ENCODE data around the gene PTTG1. TPM values are rescaled to one million over a fixed set of nuclear protein-coding genes. Genes with fewer than 3 reads are reported as not detected.

PTTG1 gene
- total and polyA plus RNA-seq, 2 of the 4 experiments (the other 2 are of a cell fraction), result 98.6 to 118 TPM

DNA sequence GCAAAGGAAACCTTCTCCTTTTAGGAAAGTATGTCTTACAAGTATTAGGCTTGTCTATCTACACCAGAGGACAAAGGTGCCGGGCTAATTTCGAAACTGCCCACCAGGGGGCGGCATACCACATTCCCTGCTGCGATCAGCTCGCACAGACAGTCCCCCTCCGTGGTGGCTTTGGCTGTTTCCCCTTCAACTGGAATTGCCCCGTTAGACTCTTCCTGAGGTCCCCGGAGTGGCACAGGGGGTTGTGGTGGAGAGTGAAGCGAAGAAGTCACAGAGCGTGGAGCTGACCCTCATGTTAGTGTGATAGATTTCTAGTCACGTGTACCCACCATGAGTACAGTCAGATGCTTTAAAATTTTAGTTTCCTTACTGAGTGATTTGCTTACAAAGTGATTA is 17.5 kb downstream of the PTTG1 start:
- in situ Hi-C loops (cut with MboI; ENCODE audit: low sequenced_read_pairs), result no loop called here
- intact Hi-C loops (cut with micrococcal nuclease), result loop anchor here (10.0 kb wide), 1 partner anchor 1106 kb away; the partner anchor contains the start of gene GABRB2
- CTCF ChIA-PET, result interaction anchor here (0.6 to 2.7 kb wide), 12 partner anchors 10 to 297 kb away, joined by 3 to 21 read pairs (median 6); partner anchors contain the start of gene PTTG1

More for the DNA sequence above, 17.5 kb downstream of the PTTG1 start:
- peak overlapping the region; percentile 81 for H2BK120ac ChIP-seq (ENCODE audit: low read depth, low read length)
- peak overlapping the region; percentile 96 for H3K4me2 ChIP-seq (ENCODE audit: low read depth, low read length)
- DNase-seq (peak; percentile 64), ATAC-seq (ENCODE audit: low read depth) (peak; percentile 88)
- H3K79me1 ChIP-seq (ENCODE audit: low read depth in 1 of 2, low read length in 2 of 2), result no peaks in the 10 kb centered on the region
- TF ChIP-seq SMC3 (IDR thresholded peaks at IDR 0.05; ENCODE audit: low read depth, low read length), result peak; percentile 71
- no peak for TF ChIP-seq RCOR1 (IDR thresholded peaks at IDR 0.05; ENCODE audit: insufficient replicate concordance, low read length)
- TF ChIP-seq, protein P1, sequence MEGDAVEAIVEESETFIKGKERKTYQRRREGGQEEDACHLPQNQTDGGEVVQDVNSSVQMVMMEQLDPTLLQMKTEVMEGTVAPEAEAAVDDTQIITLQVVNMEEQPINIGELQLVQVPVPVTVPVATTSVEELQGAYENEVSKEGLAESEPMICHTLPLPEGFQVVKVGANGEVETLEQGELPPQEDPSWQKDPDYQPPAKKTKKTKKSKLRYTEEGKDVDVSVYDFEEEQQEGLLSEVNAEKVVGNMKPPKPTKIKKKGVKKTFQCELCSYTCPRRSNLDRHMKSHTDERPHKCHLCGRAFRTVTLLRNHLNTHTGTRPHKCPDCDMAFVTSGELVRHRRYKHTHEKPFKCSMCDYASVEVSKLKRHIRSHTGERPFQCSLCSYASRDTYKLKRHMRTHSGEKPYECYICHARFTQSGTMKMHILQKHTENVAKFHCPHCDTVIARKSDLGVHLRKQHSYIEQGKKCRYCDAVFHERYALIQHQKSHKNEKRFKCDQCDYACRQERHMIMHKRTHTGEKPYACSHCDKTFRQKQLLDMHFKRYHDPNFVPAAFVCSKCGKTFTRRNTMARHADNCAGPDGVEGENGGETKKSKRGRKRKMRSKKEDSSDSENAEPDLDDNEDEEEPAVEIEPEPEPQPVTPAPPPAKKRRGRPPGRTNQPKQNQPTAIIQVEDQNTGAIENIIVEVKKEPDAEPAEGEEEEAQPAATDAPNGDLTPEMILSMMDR (conservative IDR thresholded peaks at IDR 0.05; ENCODE audit: low read depth, low read length), result peak; percentile 85
- no peak for TF ChIP-seq MAFK (IDR thresholded peaks at IDR 0.05; ENCODE audit: low read depth, low read length)
- no peak for TF ChIP-seq BHLHE40 (IDR thresholded peaks at IDR 0.05; ENCODE audit: low read depth, low read length)
- TF ChIP-seq, protein P2, sequence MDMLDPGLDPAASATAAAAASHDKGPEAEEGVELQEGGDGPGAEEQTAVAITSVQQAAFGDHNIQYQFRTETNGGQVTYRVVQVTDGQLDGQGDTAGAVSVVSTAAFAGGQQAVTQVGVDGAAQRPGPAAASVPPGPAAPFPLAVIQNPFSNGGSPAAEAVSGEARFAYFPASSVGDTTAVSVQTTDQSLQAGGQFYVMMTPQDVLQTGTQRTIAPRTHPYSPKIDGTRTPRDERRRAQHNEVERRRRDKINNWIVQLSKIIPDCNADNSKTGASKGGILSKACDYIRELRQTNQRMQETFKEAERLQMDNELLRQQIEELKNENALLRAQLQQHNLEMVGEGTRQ (IDR thresholded peaks at IDR 0.05; ENCODE audit: low read depth, low read length), result peak; percentile 64
- peak; percentile 70 for TF ChIP-seq RAD21 (IDR thresholded peaks at IDR 0.05; ENCODE audit: low read length)
- H2AK5ac ChIP-seq (ENCODE audit: low read depth, low read length), result no peak overlapping the region
- H3K23ac ChIP-seq (ENCODE audit: low read depth, low read length), result no peak overlapping the region
- H3K9me1 ChIP-seq (ENCODE audit: insufficient read depth, low read length), result no peaks in the 10 kb centered on the region
- no peak overlapping the region for H3K27ac ChIP-seq (ENCODE audit: insufficient read depth, low read length)
- H4K20me1 ChIP-seq (ENCODE audit: insufficient read depth, low read length), result no peaks in the 10 kb centered on the region
- 2% methylated on average over 6 of the region's 11 CpGs; no CpG with 5 or more reads in 1 of the 2 experiments for WGBS, 2 experiments (ENCODE audit: extremely low coverage in 2 of 2, insufficient read length in 1 of 2)
- H3K56ac ChIP-seq (ENCODE audit: extremely low read depth, insufficient read depth, low read length), result no peak overlapping the region
- no peak overlapping the region for H2AK9ac ChIP-seq (replicated peaks; ENCODE audit: low read depth, low read length, poor library complexity)
- BruUV-seq (replicated peaks), result no TSS peak
- H4K91ac ChIP-seq (ENCODE audit: insufficient read depth, low read depth, low read length), result no peak overlapping the region; the same call in 1 of the 2 replicates
- H3K4ac ChIP-seq (ENCODE audit: low read depth, low read length), result 0 out of 2 replicates have a peak overlapping the region, but pooled peaks have one; percentile 58
- peak overlapping the region in 1 of 2 experiments; percentile 86; a peak in 1 of 4 replicates for H4K8ac ChIP-seq (ENCODE audit: low read depth in 2 of 2, low read length in 2 of 2)
- no peak overlapping the region for H4K5ac ChIP-seq (ENCODE audit: low read depth, low read length)
- peak overlapping the region; percentile 57; the same call in 1 of the 2 replicates for H2BK20ac ChIP-seq (ENCODE audit: low read depth, low read length)
- POLR2A ChIA-PET (ENCODE audit: unreplicated experiment), result no interaction called here
- H2AFZ ChIP-seq (replicated peaks; ENCODE audit: low read length, poor library complexity), result peak overlapping the region; percentile 98
- H3K14ac ChIP-seq (replicated peaks; ENCODE audit: low read depth, low read length), result peak overlapping the region; percentile 80
- peak overlapping the region; percentile 72; the same call in 1 of the 2 replicates for H3K18ac ChIP-seq (ENCODE audit: low read depth, low read length)
- dilution Hi-C loops (cut with HindIII; ENCODE audit: low sequenced_read_pairs, unreplicated experiment), result no loop called here
- H3K27me3 ChIP-seq (ENCODE audit: control insufficient read depth, insufficient read depth, low read length), result no peaks in the 10 kb centered on the region
- H3K36me3 ChIP-seq (ENCODE audit: control insufficient read depth, insufficient read depth, low read length), result no peaks in the 10 kb centered on the region
- H2BK5ac ChIP-seq (ENCODE audit: low read depth, low read length, poor library complexity, severe bottlenecking), result no peak overlapping the region
- peaks cover 3% of the 10 kb centered on the region; the same call in 1 of the 2 replicates for H3K4me1 ChIP-seq (ENCODE audit: control insufficient read depth, insufficient read depth, low read length)
- H2BK15ac ChIP-seq (ENCODE audit: low read depth, low read length), result peak overlapping the region; percentile 61; the same call in 2 of the 3 replicates
- peak overlapping the region; percentile 64 for H3K4me3 ChIP-seq (ENCODE audit: insufficient read depth, low read depth, low read length)
- H3K9ac ChIP-seq (ENCODE audit: low read depth, low read length), result peak overlapping the region; percentile 76
- no peaks in the 10 kb centered on the region for H3K9me3 ChIP-seq (ENCODE audit: control insufficient read depth, insufficient read depth, low read length)

All from IMR-90 (cell line).